Smooth muscle cell (in vitro differentiated cells): ENCODE data around the gene MDC1. TPM values are rescaled to one million over a fixed set of nuclear protein-coding genes. Genes with fewer than 3 reads are reported as not detected.
"Not testable (repeated sequence)": the region's sequence is repeated elsewhere in the genome, so short reads cannot be mapped to it uniquely, and the experiment has no call there.

Source experiments
- DNase-seq: peaks from one replicate; lab custom pipeline; 2025; ENCODE audit not compliant: unreplicated experiment; lab: John Stamatoyannopoulos, UW
- H2AFZ ChIP-seq: fragments of 200-600 bp; sonication (generic); 2 replicates; pipeline ENCODE4 v1.6.0; 2016; ENCODE audit warnings: antibody characterized with exemption, low read depth, mild to moderate bottlenecking
- H3F3A ChIP-seq: fragments of 200-600 bp; sonication (generic); 2 replicates; pipeline ENCODE4 v1.6.0; 2017; ENCODE audit warnings: antibody characterized with exemption, low read depth
- H3K27ac ChIP-seq: fragments of 200-600 bp; sonication (generic); 2 replicates; pipeline ENCODE4 v1.5.1; 2016; ENCODE audit warnings: low read depth, mild to moderate bottlenecking
- H3K27me3 ChIP-seq: fragments of 200-600 bp; sonication (generic); 2 replicates; pipeline ENCODE4 v1.6.1; 2016; ENCODE audit warnings: low read depth, mild to moderate bottlenecking
- H3K36me3 ChIP-seq: fragments of 200-600 bp; sonication (generic); 2 replicates; pipeline ENCODE4 v1.5.1; 2016; ENCODE audit warnings: low read depth
- H3K4me1 ChIP-seq: fragments of 200-600 bp; sonication (generic); 2 replicates; pipeline ENCODE4 v1.5.1; 2016; ENCODE audit warnings: low read depth
- H3K4me2 ChIP-seq: fragments of 200-600 bp; sonication (generic); 2 replicates; pipeline ENCODE4 v1.6.0; 2016; ENCODE audit warnings: mild to moderate bottlenecking
- H3K4me3 ChIP-seq: fragments of 200-600 bp; sonication (generic); 2 replicates; pipeline ENCODE4 v1.5.1; 2016; ENCODE audit warnings: mild to moderate bottlenecking
- H3K79me2 ChIP-seq: fragments of 200-600 bp; sonication (generic); 2 replicates; pipeline ENCODE4 v1.6.0; 2016; ENCODE audit warnings: low read depth, mild to moderate bottlenecking
- H3K9ac ChIP-seq: fragments of 200-600 bp; sonication (generic); 2 replicates; pipeline ENCODE4 v1.6.0; 2016; ENCODE audit warnings: low read depth
- H3K9me3 ChIP-seq: fragments of 200-600 bp; sonication (generic); replicated peaks from 2 replicates; pipeline ENCODE4 v1.5.1; 2016; ENCODE audit warnings: low read depth
- H4K20me1 ChIP-seq: fragments of 200-600 bp; sonication (generic); 2 replicates; pipeline ENCODE4 v1.6.0; 2016; ENCODE audit warnings: low read depth
- WGBS: methylation state at CpG from one replicate; pipeline ENCODE4 v1.1.7; 2016; ENCODE audit warnings: low lambda C conversion rate; 5-methylcytosine and 5-hydroxymethylcytosine counted together
- polyA plus RNA-seq: library from polyadenylated mRNA; unstranded; fragments of >200 nt; fragmentation: Nextera tagmentation; extraction: Ambion mirVana; gene quantifications from 2 replicates; pipeline ENCODE4 v1.2.1, GENCODE V29; 2016
- total RNA-seq: library from RNA; depleted of rRNA; stranded (reverse); fragments of >200 nt; gene quantifications from 2 replicates; pipeline ENCODE4 v1.2.3, GENCODE V29; 2014
- TF ChIP-seq, protein P1 (sequence below): fragments of 200-600 bp; sonication (generic); IDR thresholded peaks from 2 replicates; pipeline ENCODE4 v1.5.1; 2017; ENCODE audit warnings: borderline replicate concordance, mild to moderate bottlenecking, antibody characterized with exemption; ENCODE audit not compliant: insufficient read depth, poor library complexity, severe bottlenecking

MDC1 gene, protein sequence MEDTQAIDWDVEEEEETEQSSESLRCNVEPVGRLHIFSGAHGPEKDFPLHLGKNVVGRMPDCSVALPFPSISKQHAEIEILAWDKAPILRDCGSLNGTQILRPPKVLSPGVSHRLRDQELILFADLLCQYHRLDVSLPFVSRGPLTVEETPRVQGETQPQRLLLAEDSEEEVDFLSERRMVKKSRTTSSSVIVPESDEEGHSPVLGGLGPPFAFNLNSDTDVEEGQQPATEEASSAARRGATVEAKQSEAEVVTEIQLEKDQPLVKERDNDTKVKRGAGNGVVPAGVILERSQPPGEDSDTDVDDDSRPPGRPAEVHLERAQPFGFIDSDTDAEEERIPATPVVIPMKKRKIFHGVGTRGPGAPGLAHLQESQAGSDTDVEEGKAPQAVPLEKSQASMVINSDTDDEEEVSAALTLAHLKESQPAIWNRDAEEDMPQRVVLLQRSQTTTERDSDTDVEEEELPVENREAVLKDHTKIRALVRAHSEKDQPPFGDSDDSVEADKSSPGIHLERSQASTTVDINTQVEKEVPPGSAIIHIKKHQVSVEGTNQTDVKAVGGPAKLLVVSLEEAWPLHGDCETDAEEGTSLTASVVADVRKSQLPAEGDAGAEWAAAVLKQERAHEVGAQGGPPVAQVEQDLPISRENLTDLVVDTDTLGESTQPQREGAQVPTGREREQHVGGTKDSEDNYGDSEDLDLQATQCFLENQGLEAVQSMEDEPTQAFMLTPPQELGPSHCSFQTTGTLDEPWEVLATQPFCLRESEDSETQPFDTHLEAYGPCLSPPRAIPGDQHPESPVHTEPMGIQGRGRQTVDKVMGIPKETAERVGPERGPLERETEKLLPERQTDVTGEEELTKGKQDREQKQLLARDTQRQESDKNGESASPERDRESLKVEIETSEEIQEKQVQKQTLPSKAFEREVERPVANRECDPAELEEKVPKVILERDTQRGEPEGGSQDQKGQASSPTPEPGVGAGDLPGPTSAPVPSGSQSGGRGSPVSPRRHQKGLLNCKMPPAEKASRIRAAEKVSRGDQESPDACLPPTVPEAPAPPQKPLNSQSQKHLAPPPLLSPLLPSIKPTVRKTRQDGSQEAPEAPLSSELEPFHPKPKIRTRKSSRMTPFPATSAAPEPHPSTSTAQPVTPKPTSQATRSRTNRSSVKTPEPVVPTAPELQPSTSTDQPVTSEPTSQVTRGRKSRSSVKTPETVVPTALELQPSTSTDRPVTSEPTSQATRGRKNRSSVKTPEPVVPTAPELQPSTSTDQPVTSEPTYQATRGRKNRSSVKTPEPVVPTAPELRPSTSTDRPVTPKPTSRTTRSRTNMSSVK (N-terminal part only)
- total RNA-seq, result 6.9 and 7.0 TPM in 2 replicates
- polyA plus RNA-seq, result 17.1 and 19.0 TPM in 2 replicates

- peak within 1 kb of the TSS; percentile 89 for H3K9ac ChIP-seq
- H3K27me3 ChIP-seq, result no peaks in the 10 kb centered on the region
- no peaks in the 10 kb centered on the region for H3K36me3 ChIP-seq
- under 1% methylated on average over 48 of the region's 48 CpGs for WGBS
- H3K4me2 ChIP-seq, result peak within 1 kb of the TSS; percentile 86
- H4K20me1 ChIP-seq, result peaks cover 12% of the 10 kb centered on the region
- H2AFZ ChIP-seq, result peak within 1 kb of the TSS; percentile 67
- H3K79me2 ChIP-seq, result peaks cover 43% of the 10 kb centered on the region
- H3F3A ChIP-seq, result peaks cover 24% of the 10 kb centered on the region
- peak within 1 kb of the TSS; percentile 73 for H3K4me3 ChIP-seq
- DNase-seq, result peak; percentile 94
- no peaks in the 10 kb centered on the region for H3K9me3 ChIP-seq
- peaks cover 19% of the 10 kb centered on the region for H3K4me1 ChIP-seq
- peak within 1 kb of the TSS; percentile 83 for H3K27ac ChIP-seq
- TF ChIP-seq, protein P1, sequence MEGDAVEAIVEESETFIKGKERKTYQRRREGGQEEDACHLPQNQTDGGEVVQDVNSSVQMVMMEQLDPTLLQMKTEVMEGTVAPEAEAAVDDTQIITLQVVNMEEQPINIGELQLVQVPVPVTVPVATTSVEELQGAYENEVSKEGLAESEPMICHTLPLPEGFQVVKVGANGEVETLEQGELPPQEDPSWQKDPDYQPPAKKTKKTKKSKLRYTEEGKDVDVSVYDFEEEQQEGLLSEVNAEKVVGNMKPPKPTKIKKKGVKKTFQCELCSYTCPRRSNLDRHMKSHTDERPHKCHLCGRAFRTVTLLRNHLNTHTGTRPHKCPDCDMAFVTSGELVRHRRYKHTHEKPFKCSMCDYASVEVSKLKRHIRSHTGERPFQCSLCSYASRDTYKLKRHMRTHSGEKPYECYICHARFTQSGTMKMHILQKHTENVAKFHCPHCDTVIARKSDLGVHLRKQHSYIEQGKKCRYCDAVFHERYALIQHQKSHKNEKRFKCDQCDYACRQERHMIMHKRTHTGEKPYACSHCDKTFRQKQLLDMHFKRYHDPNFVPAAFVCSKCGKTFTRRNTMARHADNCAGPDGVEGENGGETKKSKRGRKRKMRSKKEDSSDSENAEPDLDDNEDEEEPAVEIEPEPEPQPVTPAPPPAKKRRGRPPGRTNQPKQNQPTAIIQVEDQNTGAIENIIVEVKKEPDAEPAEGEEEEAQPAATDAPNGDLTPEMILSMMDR, result peak; percentile 12
These were observed at the start of gene MDC1 for GRCh38 chr6:30717129-30717844. TSS of gene MDC1 (minus strand) at chr6:30717281. CDS start at chr6:30715175, 2,106 bp downstream.

DNA sequence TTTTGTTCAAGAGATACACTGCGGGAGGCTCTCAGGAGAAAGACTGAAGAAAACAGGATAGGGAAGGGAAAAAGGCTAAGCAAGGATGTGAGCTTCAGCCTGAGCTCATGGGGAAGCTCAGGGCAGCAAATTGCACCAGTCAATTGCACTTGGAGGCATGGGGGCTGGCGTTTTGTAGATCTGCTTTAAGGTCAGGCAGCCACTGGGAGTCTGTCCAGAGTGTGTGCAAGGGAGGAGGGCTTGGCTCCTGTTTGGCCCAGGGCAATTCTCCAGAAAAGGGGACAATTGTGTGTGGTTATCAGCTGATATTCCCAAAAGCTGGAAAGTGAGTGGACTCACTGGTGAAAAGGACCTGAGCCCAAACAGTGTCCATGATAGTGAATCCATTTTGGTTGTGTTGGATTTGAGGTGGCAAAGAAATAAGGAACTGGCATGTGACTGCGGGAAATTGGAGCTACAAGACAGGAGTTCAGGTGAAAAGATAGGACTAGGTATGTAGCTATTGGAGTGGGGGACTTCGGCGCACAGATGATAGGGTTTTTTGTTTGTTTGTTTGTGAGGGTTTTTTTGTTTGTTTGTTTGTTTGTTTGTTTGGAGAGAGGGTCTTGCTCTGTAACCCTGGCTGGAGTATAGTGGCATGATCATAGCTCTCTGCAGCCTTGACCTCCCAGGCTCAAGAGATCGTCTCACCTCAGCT is 49.5 kb upstream of the MDC1 start:
- Histone ChIP-seq H3K4me3 (no peak overlapping the region), H3K36me3 (no peaks in the 10 kb centered on the region), H3K4me2 (no peak overlapping the region), H3F3A (peaks cover 16% of the 10 kb centered on the region), H3K27me3 (no peaks in the 10 kb centered on the region), H4K20me1 (no peaks in the 10 kb centered on the region), H3K9me3 (no peaks in the 10 kb centered on the region), H3K27ac (peak overlapping the region; percentile 100), H3K9ac (peak overlapping the region; percentile 54), H3K79me2 (no peaks in the 10 kb centered on the region), H3K4me1 (peaks cover 54% of the 10 kb centered on the region), H2AFZ (peak overlapping the region; percentile 9)
- 82% methylated on average over 6 of the region's 6 CpGs for WGBS
- no peak for DNase-seq
- TF ChIP-seq, protein P1, result no peak

DNA sequence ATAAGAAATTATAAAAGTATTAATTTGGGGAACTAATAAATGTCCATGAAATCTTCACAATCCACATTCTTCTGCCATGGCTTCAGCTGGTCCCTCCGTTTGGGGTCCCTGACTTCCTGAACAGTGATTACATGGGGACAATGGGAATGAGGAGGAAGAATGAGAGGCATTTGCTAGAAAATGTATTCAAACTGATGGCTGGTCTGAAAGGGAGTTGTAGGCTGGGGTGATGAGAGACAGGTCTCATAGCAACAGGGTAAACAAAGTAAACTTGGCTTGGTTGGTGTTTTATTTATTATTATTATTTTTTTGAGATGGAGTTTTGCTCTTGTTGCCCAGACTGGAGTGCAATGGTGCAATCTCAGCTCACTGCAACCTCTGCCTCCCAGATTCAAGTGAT is 48.4 kb upstream of the MDC1 start:
- H3K4me1 ChIP-seq, result peaks cover 52% of the 10 kb centered on the region
- H3K36me3 ChIP-seq, DNase-seq, H3K4me3 ChIP-seq, H2AFZ ChIP-seq, H4K20me1 ChIP-seq, H3K79me2 ChIP-seq, H3K9me3 ChIP-seq, H3K4me2 ChIP-seq, H3K27me3 ChIP-seq: not testable (repeated sequence)
- H3K27ac ChIP-seq, result peak overlapping the region; percentile 100
- H3F3A ChIP-seq, result peaks cover 16% of the 10 kb centered on the region
- 19% methylated on average over 1 of the region's 1 CpG for WGBS
- peak overlapping the region; percentile 74 for H3K9ac ChIP-seq

GRCh38 chr6:30764490-30765043 is 47.5 kb upstream of the MDC1 start:
- not testable (repeated sequence) for H2AFZ ChIP-seq, H3K36me3 ChIP-seq, H3K27me3 ChIP-seq, H3K79me2 ChIP-seq, DNase-seq, H4K20me1 ChIP-seq, H3K4me3 ChIP-seq, H3K9me3 ChIP-seq
- peak overlapping the region; percentile 68 for H3K4me2 ChIP-seq
- WGBS, result 23% methylated on average over 13 of the region's 13 CpGs
- peak overlapping the region; percentile 74 for H3K9ac ChIP-seq
- H3K4me1 ChIP-seq, result peaks cover 42% of the 10 kb centered on the region
- H3F3A ChIP-seq, result peaks cover 22% of the 10 kb centered on the region
- H3K27ac ChIP-seq, result peak overlapping the region; percentile 100
